ENCODE measurements around the gene XRCC3. TPM values are rescaled to one million over a fixed set of nuclear protein-coding genes. Genes with fewer than 3 reads are reported as not detected.

The XRCC3 gene
- total and polyA plus RNA-seq, 2 donors (not counting 3 experiments of a cell fraction or from before 2014, with no cell fraction given) = 13.6 to 27.2 TPM

DNA sequence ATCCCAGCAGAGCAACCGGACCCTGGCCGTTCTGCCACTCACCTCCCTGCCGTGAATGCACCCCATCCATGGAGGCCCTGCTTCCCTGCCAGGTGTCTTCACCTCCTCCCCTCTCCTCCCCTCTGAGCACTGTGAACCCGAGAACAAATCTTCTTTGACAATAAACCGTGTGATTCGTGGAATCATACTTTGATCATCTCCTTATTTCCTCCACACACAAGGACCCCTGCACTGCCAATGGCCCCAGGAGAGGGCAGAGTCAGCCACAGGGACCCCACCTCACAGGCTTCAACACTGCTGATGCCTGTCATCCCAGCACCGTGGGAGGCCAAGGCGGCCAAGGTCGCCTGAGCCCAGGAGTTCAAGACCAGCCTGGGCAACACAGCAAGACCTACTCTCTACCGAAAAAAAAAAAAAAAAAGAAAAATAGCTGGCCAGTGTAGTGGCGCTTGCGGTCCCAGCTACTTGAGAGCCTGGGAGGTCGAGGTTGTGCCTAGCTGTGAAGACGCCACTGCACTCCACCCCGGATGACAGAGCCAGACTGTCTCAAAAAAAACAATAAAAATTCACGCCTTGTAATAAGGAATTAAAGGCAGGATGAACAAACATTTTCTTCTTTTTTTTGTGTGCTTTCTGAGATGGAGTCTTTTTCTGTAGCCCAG, 1.1 kb downstream of the XRCC3 start:
- H3K9me1 ChIP-seq (replicated peaks; ENCODE audit: control insufficient read depth, extremely low read depth, insufficient read depth, low read length) = no peaks in the 10 kb centered on the region
- no peak overlapping the region for H3K27ac ChIP-seq (ENCODE audit: insufficient read depth, low read depth, low read length)
- ChIA-PET CTCF (interaction anchor here (0.9 to 1.8 kb wide), 3 partner anchors 9 to 196 kb away, joined by 3 to 7 read pairs (median 4); no protein-coding TSS in a partner anchor), POLR2A (no interaction called here)
- no peaks in the 10 kb centered on the region for H4K20me1 ChIP-seq (replicated peaks; ENCODE audit: control insufficient read depth, extremely low read depth, insufficient read depth, low read length)
- dilution Hi-C loops (cut with MboI; ENCODE audit: extremely low pct_ligation_motif_present, low sequenced_read_pairs) = no loop called here
- BruUV-seq (replicated peaks) = TSS peak; percentile 53
- peak overlapping the region; percentile 31 for H3K4me2 ChIP-seq (ENCODE audit: insufficient read depth, low read length)
- no peaks in the 10 kb centered on the region for H3K9me3 ChIP-seq (replicated peaks; ENCODE audit: control insufficient read depth, insufficient read depth, low read length)
- intact Hi-C loops (cut with micrococcal nuclease) = no loop called here
- FAIRE-seq (peak; percentile 63), DNase-seq (ENCODE audit: low read depth, low spot score) (no peak)
- peak overlapping the region in 1 of 3 experiments; percentile 37 for H3K4me3 ChIP-seq (replicated peaks in 1 of 3; ENCODE audit: insufficient read depth in 1 of 3, low read depth in 1 of 3, low read length in 3 of 3)
- H3K36me3 ChIP-seq (ENCODE audit: control insufficient read depth in 2 of 2, extremely low read depth in 1 of 2, insufficient read depth in 2 of 2, low read length in 2 of 2) = no peaks in the 10 kb centered on the region
- H3K4me1 ChIP-seq (ENCODE audit: control insufficient read depth, extremely low read depth, insufficient read depth, low read length) = peaks cover 30% of the 10 kb centered on the region
- TF ChIP-seq, protein P1, sequence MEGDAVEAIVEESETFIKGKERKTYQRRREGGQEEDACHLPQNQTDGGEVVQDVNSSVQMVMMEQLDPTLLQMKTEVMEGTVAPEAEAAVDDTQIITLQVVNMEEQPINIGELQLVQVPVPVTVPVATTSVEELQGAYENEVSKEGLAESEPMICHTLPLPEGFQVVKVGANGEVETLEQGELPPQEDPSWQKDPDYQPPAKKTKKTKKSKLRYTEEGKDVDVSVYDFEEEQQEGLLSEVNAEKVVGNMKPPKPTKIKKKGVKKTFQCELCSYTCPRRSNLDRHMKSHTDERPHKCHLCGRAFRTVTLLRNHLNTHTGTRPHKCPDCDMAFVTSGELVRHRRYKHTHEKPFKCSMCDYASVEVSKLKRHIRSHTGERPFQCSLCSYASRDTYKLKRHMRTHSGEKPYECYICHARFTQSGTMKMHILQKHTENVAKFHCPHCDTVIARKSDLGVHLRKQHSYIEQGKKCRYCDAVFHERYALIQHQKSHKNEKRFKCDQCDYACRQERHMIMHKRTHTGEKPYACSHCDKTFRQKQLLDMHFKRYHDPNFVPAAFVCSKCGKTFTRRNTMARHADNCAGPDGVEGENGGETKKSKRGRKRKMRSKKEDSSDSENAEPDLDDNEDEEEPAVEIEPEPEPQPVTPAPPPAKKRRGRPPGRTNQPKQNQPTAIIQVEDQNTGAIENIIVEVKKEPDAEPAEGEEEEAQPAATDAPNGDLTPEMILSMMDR (IDR thresholded peaks at IDR 0.05; ENCODE audit: extremely low read depth in 1 of 2, insufficient read depth in 1 of 2, low read depth in 1 of 2, low read length in 2 of 2) = no peak
- TF ChIP-seq, protein P2, sequence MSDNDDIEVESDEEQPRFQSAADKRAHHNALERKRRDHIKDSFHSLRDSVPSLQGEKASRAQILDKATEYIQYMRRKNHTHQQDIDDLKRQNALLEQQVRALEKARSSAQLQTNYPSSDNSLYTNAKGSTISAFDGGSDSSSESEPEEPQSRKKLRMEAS (IDR thresholded peaks at IDR 0.05; ENCODE audit: insufficient read depth, insufficient read length) = no peak
- TF ChIP-seq GATA2 (IDR thresholded peaks at IDR 0.05; ENCODE audit: insufficient read depth, insufficient read length, low read depth, low read length) (no peak), FOS (IDR thresholded peaks at IDR 0.05; ENCODE audit: borderline replicate concordance, insufficient read depth, low read length) (no peak), POLR2AphosphoS5 (IDR thresholded peaks at IDR 0.05; ENCODE audit: insufficient read depth, low read depth, low read length) (no peak), MYC (IDR thresholded peaks at IDR 0.05; ENCODE audit: low read depth, low read length) (no peak), EZH2 (IDR thresholded peaks at IDR 0.05; ENCODE audit: borderline replicate concordance, low read depth, low read length, severe bottlenecking) (no peak), POLR2A (IDR thresholded peaks at IDR 0.05; ENCODE audit: low read depth, low read length) (no peak), JUN (IDR thresholded peaks at IDR 0.05; ENCODE audit: borderline replicate concordance, insufficient read depth, insufficient read length, low read depth) (no peak)
- H3K79me2 ChIP-seq (ENCODE audit: control insufficient read depth, insufficient read depth, low read length) = peaks cover 33% of the 10 kb centered on the region
- H3K9ac ChIP-seq (replicated peaks; ENCODE audit: extremely low read depth, insufficient read depth, low read length) = peak overlapping the region; percentile 66
- H2AFZ ChIP-seq (ENCODE audit: low read depth, low read length) = no peak overlapping the region
- no peaks in the 10 kb centered on the region for H3K27me3 ChIP-seq (ENCODE audit: control insufficient read depth in 2 of 2, insufficient read depth in 2 of 2, low read length in 2 of 2)

Data from endothelial cell of umbilical vein (primary cell).